Vagina (tissue), 2 donors: Measurements from ENCODE around the gene MDGA2. TPM values are rescaled to one million over a fixed set of nuclear protein-coding genes. Genes with fewer than 3 reads are reported as not detected.

Source experiments
- DNase-seq, 2 donors: peaks; one replicate each; pipeline ENCODE4 v3.0.0-alpha.2; 2017; ENCODE audit errors: extremely low spot score in 2 of 2
- H3K27ac ChIP-seq: fragments of 200-600 bp; sonication (generic); one replicate; pipeline ENCODE4 v1.5.1; 2019
- H3K27me3 ChIP-seq: fragments of 200-600 bp; sonication (generic); one replicate; pipeline ENCODE4 v1.5.1; 2019
- H3K36me3 ChIP-seq, 2 donors: fragments of 200-600 bp; sonication (generic); one replicate each; pipeline ENCODE4 v1.5.1; 2017 to 2019
- H3K4me1 ChIP-seq: fragments of 200-600 bp; sonication (generic); one replicate; pipeline ENCODE4 v1.5.1; 2019
- H3K4me3 ChIP-seq, 2 donors: fragments of 200-600 bp; sonication (generic); 1 replicate in 1 of 2; 2 replicates in 1 of 2; pipeline ENCODE4 v1.5.1; 2016 to 2019
- H3K9me3 ChIP-seq: fragments of 200-600 bp; sonication (generic); one replicate; pipeline ENCODE4 v1.5.1; 2019
- CTCF ChIP-seq, 3 experiments: fragments of 450-650 bp in 2 of 3; fragments of 200-600 bp in 1 of 3; sonication (generic) in 1 of 3; IDR thresholded peaks; one replicate each; pipeline ENCODE4 v1.5.1; 2017 to 2019; ENCODE audit warnings: antibody characterized with exemption in 3 of 3, mild to moderate bottlenecking in 2 of 3, moderate library complexity in 2 of 3
- POLR2A ChIP-seq, 2 donors: fragments of 450-650 bp; IDR thresholded peaks; one replicate each; pipeline ENCODE4 v1.6.1; 2017; ENCODE audit warnings: antibody characterized with exemption in 2 of 2, mild to moderate bottlenecking in 2 of 2, moderate library complexity in 2 of 2
- POLR2AphosphoS5 ChIP-seq, 2 donors: sonication (generic); formaldehyde crosslinking; IDR thresholded peaks; one replicate each; pipeline ENCODE4 v1.9.0; 2017; ENCODE audit warnings: antibody characterized with exemption in 2 of 2, mild to moderate bottlenecking in 2 of 2, low read depth in 1 of 2; ENCODE audit not compliant: insufficient read depth in 1 of 2
- intact Hi-C: fragments of 100-400 bp; cut with DNase I; formaldehyde crosslinking; loops from one replicate; pipeline ENCODE4 v1.15.1; 2023
- total RNA-seq: library from RNA; depleted of rRNA; stranded (reverse); fragments of >200 nt; gene quantifications from one replicate; pipeline ENCODE4 v1.2.3, GENCODE V29; 2016

The MDGA2 gene
- total RNA-seq, 1 donor from 2014 or later: not detected

GRCh38 chr14:47511829-47512228, 163.6 kb downstream of the MDGA2 start:
- H3K9me3 ChIP-seq: no peaks in the 10 kb centered on the region
- TF ChIP-seq POLR2A (IDR thresholded peaks at IDR 0.05) (no peak), POLR2AphosphoS5 (IDR thresholded peaks at IDR 0.05; ENCODE audit: insufficient read depth in 1 of 2, low read depth in 1 of 2) (no peak), CTCF (IDR thresholded peaks at IDR 0.05) (no peak)
- intact Hi-C loops: no loop called here
- no peaks in the 10 kb centered on the region for H3K4me1 ChIP-seq
- DNase-seq: no peak
- H3K27me3 ChIP-seq: no peaks in the 10 kb centered on the region
- no peaks in the 10 kb centered on the region for H3K36me3 ChIP-seq
- H3K4me3 ChIP-seq: no peak overlapping the region
- no peak overlapping the region for H3K27ac ChIP-seq

GRCh38 chr14:47509957-47510356, 165.4 kb downstream of the MDGA2 start:
- TF ChIP-seq POLR2A (IDR thresholded peaks at IDR 0.05) (no peak), POLR2AphosphoS5 (IDR thresholded peaks at IDR 0.05; ENCODE audit: insufficient read depth in 1 of 2, low read depth in 1 of 2) (no peak), CTCF (IDR thresholded peaks at IDR 0.05) (no peak)
- no peaks in the 10 kb centered on the region for H3K27me3 ChIP-seq
- no peaks in the 10 kb centered on the region for H3K4me1 ChIP-seq
- DNase-seq: no peak
- no peak overlapping the region for H3K27ac ChIP-seq
- no peak overlapping the region for H3K4me3 ChIP-seq
- intact Hi-C loops: no loop called here
- H3K9me3 ChIP-seq: no peaks in the 10 kb centered on the region
- no peaks in the 10 kb centered on the region for H3K36me3 ChIP-seq

GRCh38 chr14:47507861-47508260, 167.5 kb downstream of the MDGA2 start:
- Histone ChIP-seq H3K9me3 (no peaks in the 10 kb centered on the region), H3K27me3 (no peaks in the 10 kb centered on the region), H3K4me3 (no peak overlapping the region), H3K27ac (no peak overlapping the region), H3K36me3 (no peaks in the 10 kb centered on the region), H3K4me1 (no peaks in the 10 kb centered on the region)
- intact Hi-C loops: no loop called here
- no peak for DNase-seq
- TF ChIP-seq POLR2A (IDR thresholded peaks at IDR 0.05): no peak
- no peak for TF ChIP-seq POLR2AphosphoS5 (IDR thresholded peaks at IDR 0.05; ENCODE audit: insufficient read depth in 1 of 2, low read depth in 1 of 2)
- TF ChIP-seq CTCF (IDR thresholded peaks at IDR 0.05): no peak

GRCh38 chr14:47500369-47500768, 175.0 kb downstream of the MDGA2 start:
- Histone ChIP-seq H3K36me3 (no peaks in the 10 kb centered on the region), H3K9me3 (peaks cover under 1% of the 10 kb centered on the region), H3K4me3 (no peak overlapping the region), H3K27me3 (no peaks in the 10 kb centered on the region), H3K27ac (no peak overlapping the region), H3K4me1 (no peaks in the 10 kb centered on the region)
- no peak for DNase-seq
- TF ChIP-seq CTCF (IDR thresholded peaks at IDR 0.05) (no peak), POLR2AphosphoS5 (IDR thresholded peaks at IDR 0.05; ENCODE audit: insufficient read depth in 1 of 2, low read depth in 1 of 2) (no peak), POLR2A (IDR thresholded peaks at IDR 0.05) (no peak)
- intact Hi-C loops: no loop called here

GRCh38 chr14:47490766-47491165, 184.6 kb downstream of the MDGA2 start:
- intact Hi-C loops: no loop called here
- DNase-seq: no peak
- Histone ChIP-seq H3K36me3 (no peaks in the 10 kb centered on the region), H3K27me3 (no peaks in the 10 kb centered on the region), H3K4me1 (no peaks in the 10 kb centered on the region), H3K4me3 (no peak overlapping the region), H3K27ac (no peak overlapping the region), H3K9me3 (peaks cover 3% of the 10 kb centered on the region)
- TF ChIP-seq POLR2AphosphoS5 (IDR thresholded peaks at IDR 0.05; ENCODE audit: insufficient read depth in 1 of 2, low read depth in 1 of 2): no peak
- no peak for TF ChIP-seq POLR2A (IDR thresholded peaks at IDR 0.05)
- TF ChIP-seq CTCF (IDR thresholded peaks at IDR 0.05): no peak
